Ovary (tissue), 9 donors: ENCODE data around the gene BPTF. TPM values are rescaled to one million over a fixed set of nuclear protein-coding genes. Genes with fewer than 3 reads are reported as not detected.

Experiments used
- DNase-seq, 5 donors: peaks; one replicate each; pipeline ENCODE4 v3.0.0-alpha.2; 2019 to 2020
- H3K27ac ChIP-seq, 2 donors: fragments of 200-600 bp; one replicate each; pipeline versions ENCODE4 v1.5.1 to v1.8.0; 2019 to 2022
- H3K27me3 ChIP-seq: fragments of 200-600 bp; one replicate; pipeline ENCODE4 v1.8.0; 2022
- H3K36me3 ChIP-seq: fragments of 200-600 bp; sonication (generic); one replicate; pipeline ENCODE4 v1.5.1; 2019
- H3K4me1 ChIP-seq: one replicate; pipeline ENCODE4 v1.8.1; 2013; ENCODE audit warnings: mild to moderate bottlenecking, moderate library complexity; ENCODE audit not compliant: insufficient read depth
- H3K4me3 ChIP-seq: fragments of 200-600 bp; sonication (generic); one replicate; pipeline ENCODE4 v1.5.1; 2017
- H3K9me3 ChIP-seq, 2 donors: fragments of 200-600 bp in 1 of 2; sonication (generic) in 1 of 2; one replicate each; pipeline versions ENCODE4 v1.5.1 to v1.8.1; 2013 to 2019; ENCODE audit warnings: mild to moderate bottlenecking in 1 of 2, moderate library complexity in 1 of 2
- CTCF ChIP-seq, 3 donors: fragments of 450-650 bp in 2 of 3; fragments of 200-600 bp in 1 of 3; IDR thresholded peaks; one replicate each; pipeline versions ENCODE4 v1.5.1 to v1.8.0; 2016 to 2022; ENCODE audit warnings: antibody characterized with exemption in 3 of 3, mild to moderate bottlenecking in 1 of 3
- EP300 ChIP-seq: sonication (generic); formaldehyde crosslinking; IDR thresholded peaks from one replicate; pipeline ENCODE4 v1.6.1; 2017; ENCODE audit warnings: antibody characterized with exemption
- POLR2A ChIP-seq: fragments of 450-650 bp; IDR thresholded peaks from one replicate; pipeline ENCODE4 v1.6.1; 2017; ENCODE audit warnings: antibody characterized with exemption, mild to moderate bottlenecking, moderate library complexity
- WGBS, 3 donors: extraction: QIAGEN DNeasy Blood & Tissue Kit in 1 of 3; methylation state at CpG; one replicate each; pipeline versions ENCODE4 v1.1.5 to v1.1.7; 2013 to 2017; 5-methylcytosine and 5-hydroxymethylcytosine counted together
- intact Hi-C, 4 donors: fragments of 100-400 bp; cut with DNase I; formaldehyde crosslinking; loops; one replicate each; pipeline versions ENCODE4 v1.11.0 to v1.15.1; 2022 to 2023
- polyA plus RNA-seq, 2 donors: library from polyadenylated mRNA; stranded (reverse); fragments of 200-250 nt in 1 of 2; fragments of 350-450 nt in 1 of 2; fragmentation: Illumina TruSeq in 1 of 2; extraction: RNeasy Lipid Tissue Mini Kit (QIAGEN cat#74804) in 1 of 2; gene quantifications; one replicate each; pipeline ENCODE4 v1.2.3, GENCODE V29; 2013 to 2014
- total RNA-seq, 7 donors: library from RNA; depleted of rRNA in 2 of 7; stranded (reverse); fragments of >200 nt in 2 of 7; fragmentation: NEBNext Ultra II Directional in 3 of 7; extraction: Animal tissue kit (Norgen Biotek cat#: 25700) in 3 of 7; gene quantifications; one replicate each; pipeline versions ENCODE4 v1.1.0 to v1.2.4, GENCODE V29; 2016 to 2023
- donor health status: DM: no; HTN: no; CAD: no; lungs with moderate emphysema.
- donor health status: DM: no; HTN: no; CAD: no.
- donor health status: Bipolar disorder and iron deficiency.
- donor health status: DM: yes; HTN: yes; CAD: no.
- donor health status: DM: no; HTN: no; CAD: no.
- donor health status: DM: yes; HTN: yes; CAD: no.

BPTF gene
- total and polyA plus RNA-seq, 9 donors, result 28.5 to 120 (median 91.7) TPM

GRCh38 chr17:67833134-67833533 lies 7.8 kb downstream of the BPTF start:
- TF ChIP-seq EP300 (no peak), POLR2A (no peak), CTCF (IDR thresholded peaks at IDR 0.05) (no peak)
- intact Hi-C loops, result no loop called here
- H3K27me3 ChIP-seq, result no peaks in the 10 kb centered on the region
- H3K4me3 ChIP-seq, result no peak overlapping the region
- H3K36me3 ChIP-seq, result no peaks in the 10 kb centered on the region
- H3K9me3 ChIP-seq, result no peaks in the 10 kb centered on the region
- H3K4me1 ChIP-seq, result peaks cover 16% of the 10 kb centered on the region
- H3K27ac ChIP-seq, result no peak overlapping the region
- WGBS, 3 donors, result 50 to 70% (median 60%) methylated on average over 3 of the region's 3 CpGs
- no peak for DNase-seq

GRCh38 chr17:67833946-67834631 lies 8.8 kb downstream of the BPTF start:
- TF ChIP-seq EP300 (no peak), CTCF (IDR thresholded peaks at IDR 0.05) (no peak), POLR2A (no peak)
- no peaks in the 10 kb centered on the region for H3K27me3 ChIP-seq
- no peak overlapping the region for H3K4me3 ChIP-seq
- no peaks in the 10 kb centered on the region for H3K36me3 ChIP-seq
- H3K9me3 ChIP-seq, result no peaks in the 10 kb centered on the region
- H3K4me1 ChIP-seq, result peaks cover 16% of the 10 kb centered on the region
- intact Hi-C loops, result no loop called here
- H3K27ac ChIP-seq, result no peak overlapping the region
- WGBS, 3 donors, result 76 to 86% (median 80%) methylated on average over 3 of the region's 3 CpGs
- DNase-seq, result no peak

- Histone ChIP-seq H3K36me3 (no peaks in the 10 kb centered on the region), H3K4me1 (peaks cover 14% of the 10 kb centered on the region), H3K9me3 (no peaks in the 10 kb centered on the region), H3K27ac (no peak overlapping the region), H3K27me3 (no peaks in the 10 kb centered on the region), H3K4me3 (no peak overlapping the region)
- intact Hi-C loops, result no loop called here
- DNase-seq, result no peak
- TF ChIP-seq EP300 (no peak), CTCF (IDR thresholded peaks at IDR 0.05) (no peak), POLR2A (no peak)
- WGBS, 3 donors, result 98% methylated on average over 2 of the region's 2 CpGs
These were observed 9.3 kb downstream of the BPTF start for GRCh38 chr17:67834634-67835033.

- Histone ChIP-seq H3K36me3 (no peaks in the 10 kb centered on the region), H3K27me3 (no peaks in the 10 kb centered on the region), H3K4me3 (no peak overlapping the region), H3K9me3 (no peaks in the 10 kb centered on the region), H3K4me1 (peaks cover 7% of the 10 kb centered on the region), H3K27ac (no peak overlapping the region)
- 25 to 32% (median 26%) methylated on average over 4 of the region's 4 CpGs for WGBS, 3 donors
- intact Hi-C loops, result no loop called here
- TF ChIP-seq POLR2A (no peak), EP300 (no peak), CTCF (IDR thresholded peaks at IDR 0.05) (no peak)
- no peak for DNase-seq
These were observed 11.1 kb downstream of the BPTF start for GRCh38 chr17:67836205-67836987.
